HepG2 (cell line): ENCODE data around the gene CNOT2.

Experiments
- MBNL3 ChIP-seq: fragments of 250-450 bp; sonication (Bioruptor Pico); conservative IDR thresholded peaks from 2 replicates; pipeline ENCODE4 v1.8.0; 2022; ENCODE audit warnings: mild to moderate bottlenecking, inconsistent platforms
- STAT6 ChIP-seq: sonication (generic); formaldehyde crosslinking; IDR thresholded peaks from 2 replicates; pipeline ENCODE4 v1.4.0; 2020; ENCODE audit warnings: missing genetic modification reagents, mild to moderate bottlenecking, borderline replicate concordance

- no peak for TF ChIP-seq MBNL3 (CRISPR knock-in tag)
- TF ChIP-seq STAT6, result no peak
These were observed 117.0 kb downstream of the CNOT2 start for GRCh38 chr12:70360218-70360617.
